SJSA1 (cell line): Measurements from ENCODE around the gene HNRNPA3. TPM values are rescaled to one million over a fixed set of nuclear protein-coding genes. Genes with fewer than 3 reads are reported as not detected.
A peak's percentile ranks its signal among the peaks of the same experiment; 100 is the strongest.
"Not testable (repeated sequence)": the region's sequence is repeated elsewhere in the genome, so short reads cannot be mapped to it uniquely, and the experiment has no call there.

Experiments
- DNase-seq, 2 experiments: peaks; one replicate each; pipeline ENCODE4 v3.0.0-alpha.2; 2015 to 2020; ENCODE audit warnings: low spot score in 2 of 2, low read depth in 1 of 2
- H3K27ac ChIP-seq: fragments of 250-450 bp; sonication (Bioruptor Pico); 2 replicates; pipeline ENCODE4 v1.5.1; 2020; ENCODE audit warnings: mild to moderate bottlenecking, moderate library complexity
- H3K27me3 ChIP-seq: fragments of 250-450 bp; sonication (Bioruptor Pico); replicated peaks from 2 replicates; pipeline ENCODE4 v1.5.1; 2020; ENCODE audit warnings: mild to moderate bottlenecking, moderate library complexity
- H3K36me3 ChIP-seq: fragments of 250-450 bp; sonication (Bioruptor Pico); 2 replicates; pipeline ENCODE4 v1.5.1; 2020; ENCODE audit warnings: mild to moderate bottlenecking
- H3K4me1 ChIP-seq: fragments of 250-450 bp; sonication (Bioruptor Pico); replicated peaks from 2 replicates; pipeline ENCODE4 v1.6.1; 2021; ENCODE audit warnings: mild to moderate bottlenecking
- H3K4me3 ChIP-seq: fragments of 250-450 bp; sonication (Bioruptor Pico); 2 replicates; pipeline ENCODE4 v1.5.1; 2020; ENCODE audit warnings: mild to moderate bottlenecking
- H3K9me3 ChIP-seq: fragments of 250-450 bp; sonication (Bioruptor Pico); replicated peaks from 2 replicates; pipeline ENCODE4 v1.5.1; 2020; ENCODE audit warnings: mild to moderate bottlenecking
- total RNA-seq: library from RNA; depleted of rRNA; stranded (reverse); fragments of >200 nt; shearing (Covaris generic); gene quantifications from 2 replicates; pipeline ENCODE4 v1.2.3, GENCODE V29; 2014

HNRNPA3 gene
- total RNA-seq, 1 experiment from 2014 or later, result 73.1 TPM

DNA sequence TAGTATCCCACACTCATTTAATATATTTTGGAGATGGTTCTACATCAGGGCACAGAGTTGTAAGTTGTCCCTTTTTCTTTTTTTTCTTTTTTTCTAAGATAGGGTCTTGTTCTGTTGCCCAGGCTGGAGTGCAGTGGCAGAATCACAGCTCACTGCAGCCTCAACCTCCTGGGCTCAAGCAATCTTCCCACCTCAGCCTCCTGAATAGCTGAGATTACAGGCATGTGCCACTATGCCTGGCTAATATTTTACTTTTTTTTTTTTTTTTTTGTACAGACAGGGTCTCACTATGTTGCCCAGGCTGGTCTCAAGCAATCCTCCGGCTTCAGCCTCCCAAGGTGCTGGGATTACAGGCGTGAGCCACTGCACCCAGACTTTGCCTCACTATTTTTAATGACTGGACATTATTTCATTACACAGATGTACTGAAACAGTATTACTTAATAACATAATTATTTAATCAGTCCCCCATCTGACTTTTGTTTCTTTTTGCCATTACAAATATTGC is 34.0 kb downstream of the HNRNPA3 start:
- not testable (repeated sequence) for H3K27me3 ChIP-seq, H3K9me3 ChIP-seq, DNase-seq, H3K4me3 ChIP-seq
- Histone ChIP-seq H3K4me1 (peaks cover 94% of the 10 kb centered on the region), H3K36me3 (peaks cover 42% of the 10 kb centered on the region), H3K27ac (peak overlapping the region; percentile 94)

DNA sequence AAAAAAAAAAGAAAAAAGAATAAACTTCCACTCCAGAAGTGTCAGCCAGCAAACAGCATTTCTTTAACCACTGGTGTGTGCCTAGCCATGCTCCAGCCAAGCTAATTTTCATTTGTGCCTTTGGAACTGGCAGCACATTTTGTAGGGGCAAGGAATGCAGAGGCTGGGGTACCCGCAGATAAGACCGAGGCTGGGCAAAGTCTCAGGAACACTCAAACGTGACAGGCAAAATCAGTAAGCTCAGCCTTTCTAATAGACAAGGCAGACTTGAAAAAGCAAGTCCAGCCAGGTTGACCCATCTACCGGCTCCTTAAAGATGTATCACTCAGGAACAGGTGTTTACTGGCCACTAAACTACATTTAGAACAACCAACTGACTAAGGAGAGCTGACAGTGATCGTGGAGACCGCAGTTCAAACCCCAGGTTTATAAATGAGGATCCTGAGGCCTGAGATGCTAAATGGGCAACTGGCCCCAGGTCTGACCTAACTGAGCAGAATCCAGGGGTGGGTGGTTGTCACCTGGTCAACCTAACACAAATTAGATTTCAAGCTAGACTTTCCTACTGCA is 35.2 kb downstream of the HNRNPA3 start:
- no peaks in the 10 kb centered on the region for H3K9me3 ChIP-seq
- no peaks in the 10 kb centered on the region for H3K27me3 ChIP-seq
- peaks cover 94% of the 10 kb centered on the region for H3K4me1 ChIP-seq
- H3K27ac ChIP-seq, result no peak overlapping the region
- DNase-seq, result no peak
- no peak overlapping the region for H3K4me3 ChIP-seq
- peaks cover 51% of the 10 kb centered on the region for H3K36me3 ChIP-seq

DNA sequence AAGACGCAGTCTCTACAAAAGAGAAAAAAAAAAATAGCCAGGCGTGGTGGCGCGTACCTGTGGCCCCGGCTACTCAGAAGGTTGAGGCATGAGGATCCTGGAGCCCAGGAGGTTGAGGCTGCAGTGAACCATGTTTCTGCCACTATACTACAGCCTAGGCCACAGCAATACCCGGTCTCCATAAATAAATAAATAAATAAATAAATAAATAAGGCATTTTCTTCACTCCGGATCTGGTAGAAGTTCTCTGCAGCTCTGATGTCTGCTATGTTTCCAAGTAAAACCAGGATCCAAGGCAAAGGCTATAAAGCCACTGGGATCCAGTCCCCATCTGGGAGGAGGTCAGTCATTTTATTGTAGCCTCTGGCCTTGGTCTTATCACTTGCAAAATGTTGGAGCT is 36.4 kb downstream of the HNRNPA3 start:
- H3K27ac ChIP-seq, result peak overlapping the region; percentile 87
- H3K4me3 ChIP-seq, result no peak overlapping the region
- H3K9me3 ChIP-seq, result no peaks in the 10 kb centered on the region
- peaks cover 54% of the 10 kb centered on the region for H3K36me3 ChIP-seq
- H3K27me3 ChIP-seq, result no peaks in the 10 kb centered on the region
- no peak for DNase-seq
- H3K4me1 ChIP-seq, result peaks cover 94% of the 10 kb centered on the region

DNA sequence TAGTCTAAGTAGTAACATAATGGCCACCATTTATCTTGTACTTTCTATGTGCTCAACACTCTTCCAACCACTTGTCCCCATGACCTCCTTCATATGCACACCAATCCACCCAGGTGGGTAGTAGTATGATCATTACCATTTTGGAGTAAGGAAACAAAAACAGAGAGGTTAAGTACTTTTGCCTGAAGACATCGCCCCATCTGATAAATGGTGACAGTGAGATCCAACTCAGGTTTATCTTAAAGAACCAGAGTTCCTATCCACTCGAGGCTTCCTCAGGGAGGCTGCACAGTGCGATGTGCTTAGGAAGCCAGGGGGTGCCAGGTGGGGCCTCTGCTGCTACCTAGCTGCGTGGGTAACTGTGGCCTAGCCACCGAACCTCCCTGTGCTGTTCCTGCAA is 37.9 kb downstream of the HNRNPA3 start:
- Histone ChIP-seq H3K27ac (peak overlapping the region; percentile 87), H3K4me3 (no peak overlapping the region), H3K36me3 (peaks cover 65% of the 10 kb centered on the region), H3K27me3 (no peaks in the 10 kb centered on the region), H3K4me1 (peaks cover 94% of the 10 kb centered on the region), H3K9me3 (no peaks in the 10 kb centered on the region)
- no peak for DNase-seq

DNA sequence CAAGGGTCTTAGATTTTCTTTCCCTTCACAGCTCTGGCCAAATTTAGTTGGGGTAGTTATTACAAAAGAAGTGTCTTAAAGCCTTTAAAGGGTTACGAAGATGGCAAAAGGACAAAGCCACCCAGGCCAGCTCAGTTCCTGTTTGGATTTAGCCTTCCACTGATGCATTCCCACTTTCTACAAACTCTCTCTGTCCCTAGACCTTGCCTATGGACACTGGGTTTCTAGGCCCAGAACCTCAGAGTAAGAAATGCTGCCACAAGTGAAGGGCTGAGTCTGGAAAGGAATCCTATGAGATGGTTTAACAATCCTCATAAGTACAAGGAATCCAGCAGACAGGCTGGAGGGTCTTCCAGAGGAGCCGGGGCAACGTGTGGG is 38.6 kb downstream of the HNRNPA3 start:
- H3K4me3 ChIP-seq, result no peak overlapping the region
- peaks cover 62% of the 10 kb centered on the region for H3K36me3 ChIP-seq
- peak overlapping the region; percentile 87 for H3K27ac ChIP-seq
- no peaks in the 10 kb centered on the region for H3K9me3 ChIP-seq
- no peak for DNase-seq
- no peaks in the 10 kb centered on the region for H3K27me3 ChIP-seq
- peaks cover 94% of the 10 kb centered on the region for H3K4me1 ChIP-seq

DNA sequence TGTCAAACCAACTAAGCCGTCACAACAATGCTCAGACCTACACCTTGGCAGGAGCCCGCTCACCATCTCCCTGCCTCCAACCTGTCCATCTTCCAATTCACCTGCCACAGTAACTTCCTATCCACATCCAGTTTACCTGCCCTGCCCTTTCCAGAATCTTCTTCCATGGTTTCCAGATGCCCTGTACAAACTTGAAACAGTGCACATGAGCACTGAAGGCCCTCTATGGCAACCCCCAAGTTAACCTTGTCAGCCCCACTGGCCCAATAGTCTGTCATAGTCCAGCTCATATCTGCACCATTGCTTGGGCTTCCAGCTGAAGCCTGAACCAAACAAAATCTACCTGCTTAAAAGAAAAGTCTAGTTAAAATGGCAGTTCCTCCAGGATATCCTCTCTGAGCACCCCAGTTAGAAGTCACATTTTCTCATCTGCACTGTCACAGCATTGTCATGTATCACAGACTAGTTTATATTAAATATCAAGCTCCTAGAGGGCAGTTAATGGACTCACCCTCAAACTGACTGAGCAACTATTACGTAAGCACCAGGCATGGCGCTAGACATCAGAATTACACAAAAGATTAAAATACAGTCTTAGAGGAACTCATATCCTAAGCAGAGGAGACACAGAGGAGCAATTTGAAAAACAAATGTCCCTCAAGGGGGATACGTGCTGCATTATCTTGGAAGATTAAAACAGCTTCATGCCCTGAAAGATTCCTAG is 40.4 kb downstream of the HNRNPA3 start:
- DNase-seq, result no peak
- peak overlapping the region; percentile 87 for H3K27ac ChIP-seq
- peaks cover 91% of the 10 kb centered on the region for H3K4me1 ChIP-seq
- H3K9me3 ChIP-seq, result no peaks in the 10 kb centered on the region
- H3K4me3 ChIP-seq, result no peak overlapping the region
- H3K36me3 ChIP-seq, result peaks cover 75% of the 10 kb centered on the region
- no peaks in the 10 kb centered on the region for H3K27me3 ChIP-seq

DNA sequence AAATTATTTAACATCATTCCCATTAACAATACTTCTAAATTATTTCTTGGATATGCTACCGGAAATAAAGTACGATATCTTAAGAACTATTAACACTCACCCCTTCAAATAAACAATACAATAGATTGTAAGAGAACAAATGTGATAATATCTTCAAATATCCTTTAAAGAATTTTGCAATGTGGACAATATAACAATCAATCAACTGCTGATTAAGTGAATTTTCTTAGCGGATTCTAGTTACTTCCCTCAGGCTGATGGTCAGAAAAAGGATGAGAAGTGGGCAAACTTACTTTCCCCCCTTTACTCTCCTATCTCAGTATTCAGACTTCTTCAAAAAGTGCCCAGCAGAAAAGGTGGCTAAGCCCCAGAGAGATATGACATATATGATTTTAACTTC is 41.1 kb downstream of the HNRNPA3 start:
- H3K4me1 ChIP-seq, result peaks cover 84% of the 10 kb centered on the region
- H3K27me3 ChIP-seq, result no peaks in the 10 kb centered on the region
- H3K27ac ChIP-seq, result no peak overlapping the region
- DNase-seq, result no peak
- H3K36me3 ChIP-seq, result peaks cover 77% of the 10 kb centered on the region
- no peaks in the 10 kb centered on the region for H3K9me3 ChIP-seq
- no peak overlapping the region for H3K4me3 ChIP-seq

DNA sequence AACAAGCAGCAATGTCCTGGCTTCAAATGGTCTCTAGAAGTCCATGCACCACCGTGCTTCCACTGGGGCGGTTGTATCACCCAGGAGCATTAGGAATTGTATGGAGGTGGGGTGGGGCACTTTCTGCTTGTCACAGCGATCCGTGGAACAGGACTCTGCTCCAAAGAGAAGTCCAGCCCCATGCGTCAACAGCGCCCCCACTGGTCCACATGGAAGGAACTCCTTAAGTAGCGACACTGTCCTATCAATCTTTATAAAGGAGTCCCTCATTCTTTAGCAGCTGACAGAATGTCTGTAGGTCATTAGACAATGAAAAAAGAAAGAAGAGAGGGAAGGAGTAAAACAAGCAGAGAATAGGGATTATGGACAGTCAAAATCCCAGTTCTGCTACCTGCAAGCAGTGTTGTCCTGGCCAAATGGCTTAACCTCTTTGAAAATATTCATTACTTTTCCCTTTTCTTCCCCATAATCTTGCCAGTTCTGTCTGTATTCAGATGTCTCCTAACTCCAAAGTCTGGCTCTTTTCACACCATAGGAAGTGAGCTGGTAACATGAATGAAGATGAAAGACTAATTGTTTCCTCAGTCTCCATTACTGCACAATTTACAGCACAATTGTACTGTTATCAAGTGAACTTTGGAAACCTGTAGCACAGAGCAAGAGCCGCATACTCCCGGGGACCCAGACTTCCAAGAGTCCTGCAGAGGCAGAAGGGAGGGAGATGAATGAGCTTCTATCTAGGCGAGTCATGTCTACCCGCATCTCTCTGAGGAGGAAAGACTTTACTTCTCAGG is 42.0 kb downstream of the HNRNPA3 start:
- H3K27ac ChIP-seq, result no peak overlapping the region
- no peak overlapping the region for H3K4me3 ChIP-seq
- H3K9me3 ChIP-seq, result no peaks in the 10 kb centered on the region
- peaks cover 77% of the 10 kb centered on the region for H3K36me3 ChIP-seq
- peaks cover 75% of the 10 kb centered on the region for H3K4me1 ChIP-seq
- no peaks in the 10 kb centered on the region for H3K27me3 ChIP-seq
- DNase-seq, result peak; percentile 44 to 65

DNA sequence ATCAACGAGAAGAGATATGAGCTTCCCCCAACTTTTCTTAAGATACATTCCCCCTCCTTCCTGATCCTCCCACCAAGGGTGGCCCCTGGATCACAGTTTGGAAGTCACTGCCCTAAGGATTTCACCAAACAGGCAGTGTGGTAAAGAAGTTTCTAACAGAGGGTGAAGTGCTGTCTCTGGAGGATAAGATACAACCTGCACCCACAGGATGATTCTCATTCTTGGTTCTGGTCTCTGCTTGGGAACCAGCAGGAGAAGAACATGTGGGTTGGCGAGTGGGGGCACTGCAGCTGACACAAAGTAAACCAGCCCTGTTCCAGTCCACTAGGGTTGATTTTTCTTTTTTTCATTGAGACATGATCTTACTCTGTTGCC is 42.6 kb downstream of the HNRNPA3 start:
- H3K36me3 ChIP-seq, result peaks cover 74% of the 10 kb centered on the region
- H3K27ac ChIP-seq, result no peak overlapping the region
- no peak overlapping the region for H3K4me3 ChIP-seq
- DNase-seq, result no peak
- no peaks in the 10 kb centered on the region for H3K9me3 ChIP-seq
- H3K4me1 ChIP-seq, result peaks cover 72% of the 10 kb centered on the region
- no peaks in the 10 kb centered on the region for H3K27me3 ChIP-seq

DNA sequence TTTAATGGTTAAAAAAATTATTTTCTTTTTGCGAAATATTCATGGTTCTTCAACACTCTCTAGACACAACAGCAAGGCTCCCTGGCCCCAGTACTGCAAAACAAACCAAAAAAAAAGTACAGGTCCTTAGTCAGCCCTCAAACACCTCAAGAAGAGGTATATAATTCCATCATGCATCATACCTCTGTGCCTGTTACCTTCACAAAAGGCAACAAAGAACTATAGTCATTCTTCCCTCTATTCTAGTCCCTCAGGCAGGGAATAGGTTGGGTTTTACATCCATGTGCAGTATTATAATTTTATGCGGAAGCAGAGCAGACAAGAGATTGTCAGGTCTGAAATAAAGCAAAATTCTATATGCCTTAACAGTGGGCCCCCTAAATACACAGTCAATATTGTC is 43.4 kb downstream of the HNRNPA3 start:
- Histone ChIP-seq H3K36me3 (peaks cover 75% of the 10 kb centered on the region), H3K4me3 (no peak overlapping the region), H3K9me3 (no peaks in the 10 kb centered on the region), H3K27ac (0 out of 2 replicates have a peak overlapping the region, but pooled peaks have one; percentile 16), H3K27me3 (no peaks in the 10 kb centered on the region), H3K4me1 (peaks cover 68% of the 10 kb centered on the region)
- DNase-seq, result no peak

DNA sequence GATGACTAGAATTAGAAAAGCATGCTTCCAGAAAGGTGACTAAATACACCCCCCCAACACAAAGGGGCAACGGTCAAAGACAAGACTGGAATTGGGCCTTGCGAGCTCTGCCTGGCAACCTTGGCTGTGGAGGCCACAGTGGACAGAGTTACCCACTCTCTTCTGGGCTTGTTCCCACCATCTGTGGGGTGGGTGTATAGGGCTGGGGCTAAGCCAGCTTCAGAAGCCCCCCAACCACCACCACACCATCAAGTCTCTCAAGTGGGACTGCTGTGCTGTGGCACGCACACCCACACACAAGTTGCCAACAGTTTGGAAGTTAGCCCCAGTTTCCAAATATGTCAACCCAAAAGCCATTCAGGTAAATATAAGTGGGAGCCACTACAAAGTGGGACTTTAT is 44.1 kb downstream of the HNRNPA3 start:
- Histone ChIP-seq H3K9me3 (no peaks in the 10 kb centered on the region), H3K27me3 (no peaks in the 10 kb centered on the region), H3K27ac (no peak overlapping the region), H3K36me3 (peaks cover 79% of the 10 kb centered on the region), H3K4me3 (no peak overlapping the region), H3K4me1 (peaks cover 69% of the 10 kb centered on the region)
- no peak for DNase-seq

DNA sequence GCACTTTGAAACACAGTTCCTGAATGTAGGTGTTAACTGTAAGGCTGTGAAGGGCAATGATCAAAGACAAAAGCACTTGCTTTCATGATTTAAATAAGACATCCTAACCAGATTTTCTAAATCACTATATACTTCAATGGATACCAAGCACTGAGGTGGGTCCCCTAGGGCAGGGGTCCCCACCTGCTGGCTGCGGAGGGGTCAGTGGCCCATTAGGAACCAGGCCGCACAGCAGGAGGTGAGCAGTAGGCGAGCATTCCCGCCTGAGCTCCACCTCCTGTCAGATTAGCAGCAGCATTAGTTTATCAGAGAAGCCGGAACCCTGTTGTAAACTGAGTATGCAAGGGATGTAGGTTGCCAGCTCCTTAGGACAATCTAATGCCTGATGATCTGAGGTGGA is 44.9 kb downstream of the HNRNPA3 start:
- DNase-seq, result no peak
- Histone ChIP-seq H3K4me1 (peaks cover 65% of the 10 kb centered on the region), H3K9me3 (no peaks in the 10 kb centered on the region), H3K27me3 (no peaks in the 10 kb centered on the region), H3K27ac (no peak overlapping the region), H3K4me3 (no peak overlapping the region), H3K36me3 (peaks cover 78% of the 10 kb centered on the region)

DNA sequence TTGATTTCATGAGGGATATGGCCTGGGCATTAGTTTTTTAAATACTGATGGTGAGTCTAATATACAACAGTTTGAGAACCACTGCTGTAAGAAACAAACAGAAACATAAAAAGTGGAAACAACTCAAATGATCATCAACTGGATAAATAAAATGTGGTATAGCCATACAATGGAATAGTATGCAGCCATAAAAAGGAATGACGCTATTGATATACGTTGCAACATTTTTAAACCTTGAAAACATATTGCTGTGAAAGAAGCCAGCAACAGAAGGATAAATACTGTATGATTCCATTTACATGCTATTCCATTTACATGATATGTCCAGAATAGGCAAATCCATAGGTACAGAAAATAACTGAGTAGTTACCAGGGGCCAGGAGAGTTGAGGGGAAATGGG is 45.5 kb downstream of the HNRNPA3 start:
- Histone ChIP-seq H3K9me3 (no peaks in the 10 kb centered on the region), H3K4me3 (no peak overlapping the region), H3K27ac (no peak overlapping the region), H3K4me1 (peaks cover 59% of the 10 kb centered on the region), H3K27me3 (no peaks in the 10 kb centered on the region), H3K36me3 (peaks cover 72% of the 10 kb centered on the region)
- no peak for DNase-seq

DNA sequence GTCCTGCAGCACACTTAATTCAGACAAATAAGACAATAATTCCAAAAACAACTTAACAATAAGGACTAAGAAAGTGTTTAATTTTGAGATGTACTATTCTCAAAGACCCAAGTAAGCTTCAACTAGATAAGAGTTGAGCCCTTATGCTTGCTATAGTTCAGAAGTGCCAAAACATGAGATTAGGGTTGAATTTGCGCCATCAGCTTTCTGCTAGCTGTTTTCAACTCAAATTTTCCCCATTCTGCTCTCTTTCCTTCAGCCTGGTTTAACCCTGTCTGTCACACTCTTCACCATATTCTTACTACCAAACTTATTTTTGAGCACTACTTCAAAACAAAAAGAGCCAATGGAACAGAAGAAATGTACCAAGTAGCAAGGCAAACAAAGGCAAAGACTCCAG is 47.8 kb downstream of the HNRNPA3 start:
- Histone ChIP-seq H3K4me1 (peaks cover 42% of the 10 kb centered on the region), H3K36me3 (peaks cover 65% of the 10 kb centered on the region), H3K27ac (no peak overlapping the region), H3K27me3 (no peaks in the 10 kb centered on the region), H3K4me3 (no peak overlapping the region), H3K9me3 (no peaks in the 10 kb centered on the region)
- no peak for DNase-seq
